HG03354 (cell line): ENCODE measurements around the gene PDE3B.
"Not testable (repeated sequence)": the region's sequence is repeated elsewhere in the genome, so short reads cannot be mapped to it uniquely, and the experiment has no call there.

Experiments
- ATAC-seq: cut with Tn5 transposase; IDR thresholded peaks from one replicate; pipeline ENCODE4 v1.9.1; 2021; ENCODE audit warnings: mild to moderate bottlenecking; ENCODE audit not compliant: unreplicated experiment, poor library complexity, severe bottlenecking

PDE3B gene

GRCh38 chr11:14727215-14727614 lies 83.6 kb downstream of the PDE3B start:
- no peak for ATAC-seq

GRCh38 chr11:14727746-14728145 lies 84.1 kb downstream of the PDE3B start:
- no peak for ATAC-seq

DNA sequence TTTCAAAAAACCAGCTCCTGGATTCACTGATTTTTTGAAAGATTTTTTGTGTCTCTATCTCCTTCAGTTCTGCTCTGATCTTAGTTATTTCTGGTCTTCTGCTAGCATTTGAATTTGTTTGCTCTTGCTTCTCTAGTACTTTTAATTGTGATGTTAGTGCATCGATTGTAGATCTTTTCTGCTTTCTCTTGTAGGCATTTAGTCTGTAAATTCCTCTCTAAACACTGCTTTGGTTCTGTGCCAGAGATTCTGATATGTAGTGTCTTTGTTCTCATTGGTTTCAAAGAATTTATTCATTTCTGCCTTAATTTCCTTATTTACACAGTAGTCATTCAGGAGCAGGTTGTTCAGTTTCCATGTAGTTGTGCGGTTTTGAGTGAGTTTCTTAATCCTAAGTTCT lies 96.9 kb downstream of the PDE3B start:
- not testable (repeated sequence) for ATAC-seq

- no peak for ATAC-seq
Measured at GRCh38 chr11:14741195-14741594, 97.6 kb downstream of the PDE3B start.

DNA sequence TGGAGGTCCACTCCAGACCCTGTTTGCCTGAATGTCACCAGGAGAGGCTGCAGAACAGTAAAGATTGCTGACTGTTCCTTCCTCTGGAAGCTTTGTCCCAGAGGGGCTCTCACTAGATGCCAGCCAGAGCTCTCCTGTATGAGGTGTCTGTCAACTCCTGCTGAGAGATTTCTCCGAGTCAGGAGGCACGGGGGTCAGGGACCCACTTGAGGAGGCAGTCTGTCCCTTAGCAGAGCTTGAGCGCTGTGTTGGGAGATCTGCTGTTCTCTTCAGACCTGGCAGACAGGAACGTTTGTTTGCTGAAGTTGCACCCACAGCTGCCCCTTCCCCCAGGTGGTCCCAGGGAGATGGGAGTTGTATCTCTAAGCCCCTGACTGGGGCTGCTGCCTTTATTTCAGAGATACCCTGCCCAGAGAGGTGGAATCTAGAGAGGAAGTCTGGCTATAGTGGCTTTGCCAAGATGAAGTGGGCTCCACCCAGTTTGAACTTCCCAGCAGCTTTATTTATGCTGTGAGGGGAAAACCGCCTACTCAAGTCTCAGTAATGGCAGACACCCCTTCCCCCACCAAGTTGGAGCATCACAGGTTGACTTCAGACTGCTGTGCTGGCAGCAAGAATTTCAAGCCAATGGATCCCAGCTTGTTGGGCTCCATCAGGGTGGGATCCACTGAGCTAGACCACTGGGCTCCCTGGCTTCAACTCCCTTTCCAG lies 99.4 kb downstream of the PDE3B start:
- ATAC-seq: no peak

DNA sequence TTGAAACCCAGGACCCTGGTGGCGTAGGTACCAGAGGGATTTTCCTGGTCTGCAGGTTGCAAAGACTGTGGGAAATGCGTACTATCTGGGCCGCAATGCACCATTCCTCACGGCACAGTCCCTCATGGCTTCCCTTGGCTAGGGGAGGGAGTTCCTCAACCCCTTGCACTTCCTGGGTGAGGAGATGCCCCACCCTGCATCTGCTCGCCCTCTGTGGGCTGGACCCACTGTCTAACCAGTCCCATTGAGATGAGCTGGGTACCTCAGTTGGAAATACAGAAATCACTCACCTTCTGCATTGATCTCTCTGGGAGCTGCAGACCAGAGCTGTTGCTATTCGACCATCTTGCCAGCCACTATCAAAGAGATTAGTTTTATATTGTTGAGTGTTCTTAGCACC lies 100.1 kb downstream of the PDE3B start:
- not testable (repeated sequence) for ATAC-seq

DNA sequence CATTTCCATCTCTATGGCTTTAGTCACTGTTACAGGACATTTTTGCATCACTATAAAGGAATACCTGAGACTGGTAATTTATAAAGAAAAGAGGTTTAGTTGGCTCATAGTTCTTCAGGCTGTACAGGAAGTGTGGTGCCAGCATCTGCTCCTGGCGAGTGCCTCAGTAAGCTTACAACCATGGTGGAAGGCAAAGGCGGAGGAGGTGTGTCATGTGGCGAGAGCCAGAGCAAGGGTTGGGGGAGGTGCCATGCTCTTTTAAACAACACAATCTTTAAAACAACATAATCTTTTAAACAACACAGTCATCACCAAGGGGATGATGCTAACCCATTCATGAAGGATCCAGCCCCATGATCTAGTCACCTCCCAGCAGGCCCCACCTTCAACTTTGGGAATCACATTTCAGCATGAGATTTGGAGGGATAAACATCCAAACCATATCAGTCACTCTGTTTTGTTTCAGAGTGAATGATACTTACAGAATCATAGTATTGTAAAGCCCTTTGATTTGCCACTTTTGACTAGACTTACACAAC lies 103.3 kb downstream of the PDE3B start:
- ATAC-seq: no peak

DNA sequence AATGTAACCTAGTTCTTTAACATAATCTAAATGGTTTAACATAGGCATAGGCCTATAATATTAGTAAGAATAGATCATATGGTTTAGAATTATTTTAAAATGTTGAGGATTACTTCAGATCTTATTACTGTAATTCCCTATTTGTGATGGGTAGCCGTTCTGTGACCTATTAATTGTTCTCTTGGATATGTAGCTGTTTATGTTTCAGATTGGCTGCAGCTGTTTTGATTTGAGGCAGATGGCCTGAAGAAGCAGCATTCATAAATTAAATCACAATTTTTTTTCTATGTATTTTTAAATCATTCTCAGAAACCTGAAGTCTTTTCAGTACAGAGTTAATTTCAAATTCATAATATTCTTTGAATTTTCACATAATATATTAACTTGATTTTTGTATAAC lies 104.5 kb downstream of the PDE3B start:
- no peak for ATAC-seq

- no peak for ATAC-seq
Measured at GRCh38 chr11:14750911-14751310, 107.3 kb downstream of the PDE3B start.

DNA sequence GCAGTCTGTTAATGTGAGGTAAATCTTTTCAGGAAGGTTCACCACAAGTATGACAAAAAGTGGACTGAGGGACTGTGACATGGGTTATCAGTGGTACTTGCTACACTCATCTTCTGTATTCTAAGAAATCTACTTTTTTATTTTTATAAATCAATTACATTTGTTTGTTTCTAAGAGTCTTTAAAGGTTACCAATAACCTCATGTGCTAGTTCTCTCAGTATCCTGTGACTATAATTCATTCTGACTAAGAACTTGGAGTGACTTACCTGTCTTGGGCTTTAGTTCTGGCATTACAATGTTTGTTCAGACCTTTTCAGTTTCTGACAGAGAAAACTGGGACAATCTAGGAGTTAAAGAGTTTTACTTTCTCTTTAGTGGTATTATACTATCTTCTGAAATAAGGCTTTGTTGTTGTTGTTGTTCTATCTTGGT lies 108.4 kb downstream of the PDE3B start:
- no peak for ATAC-seq

DNA sequence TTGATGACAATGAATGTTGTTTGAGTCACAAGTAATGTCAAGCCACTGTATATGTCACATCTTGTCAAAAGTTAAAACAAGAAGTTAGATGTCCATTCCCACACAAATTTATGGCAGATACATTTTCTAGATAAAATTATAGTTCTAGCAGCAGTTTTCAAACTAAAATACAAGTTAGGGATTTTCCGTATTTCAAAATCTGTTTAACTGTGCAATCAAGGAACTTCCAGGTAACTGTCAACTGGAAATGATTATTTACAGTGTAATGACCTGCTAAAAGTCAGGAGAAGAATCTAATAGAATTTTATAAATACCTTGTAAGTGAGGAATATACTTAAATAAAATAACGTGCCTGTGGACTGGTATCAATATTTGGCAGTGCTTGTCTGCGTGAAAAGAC lies 111.5 kb downstream of the PDE3B start:
- ATAC-seq: no peak

- ATAC-seq: no peak
Measured at GRCh38 chr11:14756349-14756748, 112.7 kb downstream of the PDE3B start.

DNA sequence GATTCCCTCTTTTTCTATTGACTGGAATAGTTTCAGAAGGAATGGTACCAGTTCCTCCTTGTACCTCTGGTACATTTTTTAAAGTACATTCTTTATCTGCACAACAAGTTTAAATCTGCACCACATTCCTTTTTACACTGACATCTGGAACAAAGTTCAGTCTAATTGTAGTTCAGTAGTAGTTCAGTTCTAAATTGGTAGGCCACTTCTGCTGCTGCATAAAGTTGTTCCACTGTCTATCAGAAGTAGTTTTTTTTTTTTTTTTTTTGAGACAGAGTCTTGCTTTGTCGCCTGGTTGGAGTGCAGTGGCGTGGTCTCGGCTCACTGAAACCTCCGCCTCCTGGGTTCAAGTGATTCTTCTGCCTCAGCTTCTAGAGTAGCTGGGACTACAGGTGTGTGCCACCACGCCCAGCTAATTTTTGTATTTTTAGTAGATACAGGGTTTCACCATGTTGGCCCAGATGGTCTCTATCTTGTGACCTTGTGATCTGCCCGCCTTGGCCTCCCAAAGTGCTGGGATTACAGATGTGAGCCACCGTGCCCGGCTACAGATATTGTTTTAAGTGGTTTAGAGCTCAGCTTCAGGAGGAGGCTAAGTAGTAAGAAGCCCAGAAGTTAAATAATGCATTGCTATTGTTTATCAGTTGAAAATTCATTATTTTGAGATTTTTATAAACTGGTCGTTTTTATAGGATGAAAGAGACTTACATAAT lies 115.9 kb downstream of the PDE3B start:
- not testable (repeated sequence) for ATAC-seq

- peak; percentile 21 for ATAC-seq
Measured at GRCh38 chr11:14764179-14764578, 120.6 kb downstream of the PDE3B start.

DNA sequence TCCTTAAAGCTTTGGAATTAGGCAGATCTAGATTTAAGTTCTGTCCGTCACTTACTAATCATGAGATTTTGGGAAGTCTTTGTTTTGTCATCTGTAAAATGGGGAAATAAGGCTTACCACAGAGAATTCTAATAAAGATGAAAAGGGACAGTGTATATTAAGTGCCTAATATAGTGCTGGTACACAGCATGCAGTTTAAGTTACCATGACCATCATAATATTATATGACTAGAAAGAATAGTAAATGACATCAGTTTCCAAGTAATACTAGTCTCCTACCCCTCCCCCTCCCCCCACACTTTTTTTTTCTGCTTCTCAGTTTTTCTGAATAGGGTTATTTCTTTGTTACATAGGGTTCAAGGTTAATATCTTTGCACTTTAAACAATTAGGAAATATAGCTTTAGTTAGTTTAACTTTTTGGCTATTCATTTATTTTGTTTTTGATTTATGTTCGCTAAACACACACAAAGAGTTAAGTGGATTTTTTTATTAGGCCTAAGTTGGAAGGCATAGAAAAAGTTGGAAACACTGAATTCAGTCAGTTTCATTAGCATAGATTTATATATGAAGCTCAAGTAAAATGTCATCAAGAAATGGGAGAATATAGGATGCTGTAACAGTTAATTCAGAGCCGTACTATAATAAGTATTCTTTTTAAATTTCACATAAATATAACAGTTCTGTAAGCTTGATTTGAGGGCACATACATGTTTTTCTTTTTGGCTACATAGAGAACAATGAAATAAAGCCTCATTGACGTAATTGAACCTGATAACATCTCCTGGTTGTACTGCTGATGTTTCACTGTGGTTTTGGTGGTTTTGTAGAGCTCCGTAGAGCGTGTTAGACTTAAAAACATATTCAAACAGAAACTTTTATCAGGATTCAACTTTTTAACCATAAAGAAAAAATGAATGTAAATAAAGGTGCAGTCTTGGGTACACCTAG lies 121.2 kb downstream of the PDE3B start:
- peak; percentile 92 for ATAC-seq

DNA sequence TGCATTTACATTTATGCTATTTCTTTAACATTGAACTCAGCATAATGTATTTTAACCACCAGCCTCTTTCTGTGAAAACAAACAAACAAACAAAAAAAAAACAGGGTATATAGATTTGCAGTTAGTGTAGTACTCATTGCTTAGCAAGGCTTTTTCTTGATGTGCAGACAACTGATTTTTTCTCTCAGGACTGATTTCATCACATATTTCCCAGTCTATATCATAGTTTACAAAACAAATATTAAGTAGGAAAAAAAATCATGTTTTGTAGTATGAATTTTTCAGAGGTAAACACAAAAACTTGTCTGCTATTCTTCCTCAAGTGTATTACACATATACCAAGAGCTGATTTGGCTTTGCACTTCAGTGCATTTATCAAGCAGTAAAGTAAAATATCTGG lies 123.0 kb downstream of the PDE3B start:
- ATAC-seq: no peak

DNA sequence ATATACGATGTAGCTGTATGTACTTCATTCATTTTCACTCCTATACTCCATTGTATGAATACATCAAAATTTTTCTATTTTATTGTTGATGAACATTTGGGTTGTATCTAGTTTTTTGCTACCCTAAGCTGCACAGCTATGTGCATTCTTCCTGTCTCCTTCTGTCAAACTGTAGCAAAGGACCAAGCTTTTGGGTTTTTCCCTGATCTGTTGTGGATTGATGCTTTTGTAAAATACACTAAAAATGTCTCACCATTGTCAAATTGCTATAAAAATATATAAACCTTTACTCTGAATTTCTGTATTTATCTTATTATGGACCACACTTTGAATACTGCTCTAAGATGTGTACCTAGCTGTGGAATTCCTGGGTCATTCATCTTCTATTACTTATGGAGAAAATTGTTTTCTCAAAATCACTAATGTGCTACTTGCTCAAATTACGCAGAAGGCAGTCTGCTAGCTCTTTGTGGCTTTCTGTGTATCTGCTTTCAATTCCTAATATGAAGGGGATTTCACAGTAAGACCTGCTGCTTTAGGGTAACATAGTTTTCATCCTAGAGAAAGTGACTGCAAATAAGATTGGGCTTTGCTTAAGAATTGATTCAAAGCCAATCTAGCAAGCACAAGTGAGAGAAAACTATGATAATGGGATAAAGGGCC lies 125.1 kb downstream of the PDE3B start:
- peak; percentile 49 for ATAC-seq

DNA sequence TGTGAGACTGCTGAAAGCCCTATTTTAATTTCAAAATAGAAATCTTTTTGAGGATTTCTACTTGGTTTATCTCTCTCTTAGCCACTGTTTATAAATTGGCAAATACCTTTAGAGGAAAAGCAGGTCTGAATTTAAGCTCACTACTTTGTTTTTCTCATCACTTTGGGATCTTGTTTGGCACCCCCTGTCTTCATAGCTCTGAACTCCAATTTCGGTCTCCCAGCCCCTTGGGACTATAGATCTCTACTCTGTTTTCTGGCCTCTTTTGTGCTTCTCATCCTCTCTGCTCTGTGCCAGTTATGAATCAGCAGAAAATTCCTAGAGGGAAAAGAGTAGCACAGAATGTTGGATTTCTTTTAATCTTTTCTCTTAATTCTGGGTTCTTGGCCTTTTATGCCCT lies 130.2 kb downstream of the PDE3B start:
- no peak for ATAC-seq

DNA sequence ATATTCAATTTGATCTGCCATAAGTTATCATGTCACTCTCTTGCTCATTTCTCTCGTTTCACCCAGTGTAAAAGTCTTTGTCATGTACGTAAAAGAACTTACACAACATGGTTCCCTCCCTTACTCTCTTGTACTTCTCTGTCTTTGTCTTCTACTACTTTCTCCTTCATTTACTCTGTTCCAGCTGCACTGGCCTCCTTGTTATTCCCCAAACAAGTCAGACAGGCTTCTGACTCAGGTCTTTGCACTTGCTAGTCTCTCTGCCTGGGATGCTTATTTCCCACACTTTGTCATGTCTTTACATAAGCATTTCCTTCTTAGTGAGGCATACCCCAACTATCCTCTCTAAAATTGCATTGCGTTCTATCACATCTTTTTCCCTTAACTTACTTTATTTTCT lies 131.1 kb downstream of the PDE3B start:
- no peak for ATAC-seq

- no peak for ATAC-seq
Measured at GRCh38 chr11:14775897-14776296, 132.3 kb downstream of the PDE3B start.
